HCT116 (cell line): ENCODE measurements around the gene YBEY. TPM values are rescaled to one million over a fixed set of nuclear protein-coding genes. Genes with fewer than 3 reads are reported as not detected.

Source experiments
- ATAC-seq: fragments of 200-7000 bp; cut with Tn5 transposase; 2 replicates; pipeline ENCODE4 v1.9.1; 2020; ENCODE audit warnings: mild to moderate bottlenecking, moderate library complexity
- BruUV-seq: library from RNA; stranded (reverse); fragments of 400-500 nt; replicated peaks from 2 replicates; lab custom pipeline; 2021; lab: Mats Ljungman, UMichigan
- CTCF ChIA-PET: fragments of 300-600 bp; sonication (Branson Sonifier 250); formaldehyde crosslinking; loops from one replicate; lab custom pipeline; 2021; ENCODE audit warnings: antibody characterized with exemption; lab: Charles Lee
- POLR2A ChIA-PET: fragments of 300-600, 350-600 bp; sonication (Branson Sonifier 250); formaldehyde crosslinking; loops from one replicate; lab custom pipeline; 2021; ENCODE audit warnings: antibody characterized with exemption; lab: Charles Lee
- RAD21 ChIA-PET, 2 experiments: fragments of 300-600 bp; sonication (Branson Sonifier 250); formaldehyde crosslinking; loops; one replicate each; lab custom pipeline; 2023; ENCODE audit warnings: low total read pairs in 2 of 2; ENCODE audit not compliant: uncharacterized antibody in 2 of 2, unreplicated experiment in 2 of 2, low non-redundant PET in 1 of 2; lab: Charles Lee
- DNase-seq: peaks from one replicate; pipeline ENCODE4 v3.0.0-alpha.2; 2010; ENCODE audit warnings: low read depth, low spot score
- H2AFZ ChIP-seq: fragments of 200-600 bp; shearing (Covaris generic), sonication (generic); 2 replicates; pipeline ENCODE4 v1.6.1; 2017; ENCODE audit warnings: low read depth, mixed run types, mixed read lengths, antibody characterized with exemption, low read length; ENCODE audit not compliant: poor library complexity, severe bottlenecking
- H3K27ac ChIP-seq: 2 replicates; pipeline ENCODE4 v1.5.1; 2012; ENCODE audit warnings: low read depth, low read length
- H3K27me3 ChIP-seq: fragments of 200-600 bp; sonication (generic); 2 replicates; pipeline ENCODE4 v1.6.1; 2016; ENCODE audit warnings: mixed run types, low read length, mixed read lengths; ENCODE audit not compliant: insufficient read depth
- H3K36me3 ChIP-seq, 2 experiments: fragments of 200-500 bp in 1 of 2; fragments of 200-600 bp in 1 of 2; sonication (Bioruptor generic) in 1 of 2; sonication (generic) in 1 of 2; 2 replicates each; pipeline versions ENCODE4 v1.5.1 to v1.6.1; 2014 to 2016; ENCODE audit warnings: low read length in 2 of 2, inconsistent platforms in 1 of 2, mixed read lengths in 1 of 2, mixed run types in 1 of 2; ENCODE audit not compliant: insufficient read depth in 2 of 2, control insufficient read depth in 1 of 2
- H3K4me1 ChIP-seq, 2 experiments: fragments of 200-600 bp in 1 of 2; sonication (generic) in 1 of 2; 2 replicates each; pipeline versions ENCODE4 v1.5.1 to v1.6.1; 2012 to 2017; ENCODE audit warnings: low read length in 2 of 2, inconsistent platforms in 1 of 2, mild to moderate bottlenecking in 1 of 2, mixed read lengths in 1 of 2, mixed run types in 1 of 2, moderate library complexity in 1 of 2; ENCODE audit not compliant: insufficient read depth in 2 of 2, control insufficient read depth in 1 of 2
- H3K4me2 ChIP-seq: fragments of 200-600 bp; sonication (generic); 2 replicates; pipeline ENCODE4 v1.6.1; 2017; ENCODE audit warnings: mixed run types, low read length, mixed read lengths
- H3K4me3 ChIP-seq, 2 experiments: fragments of 200-600 bp in 1 of 2; sonication (generic) in 1 of 2; replicated peaks in 1 of 2; 2 replicates each; pipeline ENCODE4 v1.5.1; 2011 to 2016; ENCODE audit warnings: low read length in 2 of 2, control low read depth in 1 of 2, low read depth in 1 of 2, mild to moderate bottlenecking in 1 of 2, mixed read lengths in 1 of 2, mixed run types in 1 of 2
- H3K79me2 ChIP-seq: fragments of 200-600 bp; sonication (generic); 2 replicates; pipeline ENCODE4 v1.6.1; 2017; ENCODE audit warnings: mild to moderate bottlenecking, mixed run types, low read length, moderate library complexity, mixed read lengths; ENCODE audit not compliant: insufficient read depth
- H3K9ac ChIP-seq: fragments of 200-600 bp; sonication (generic); 2 replicates; pipeline ENCODE4 v1.6.1; 2016; ENCODE audit warnings: low read length, mixed read lengths
- H3K9me2 ChIP-seq: fragments of 200-600 bp; sonication (generic), shearing (Covaris generic); 2 replicates; pipeline ENCODE4 v1.6.1; 2017; ENCODE audit warnings: mixed run types, mild to moderate bottlenecking, moderate library complexity; ENCODE audit not compliant: insufficient read depth
- H3K9me3 ChIP-seq, 2 experiments: fragments of 200-500 bp in 1 of 2; fragments of 200-600 bp in 1 of 2; sonication (Bioruptor generic) in 1 of 2; sonication (generic) in 1 of 2; 2 replicates each; pipeline ENCODE4 v1.6.1; 2014 to 2017; ENCODE audit warnings: low read length in 2 of 2, mixed read lengths in 2 of 2, inconsistent platforms in 1 of 2, low read depth in 1 of 2, mild to moderate bottlenecking in 1 of 2, mixed run types in 1 of 2, moderate library complexity in 1 of 2; ENCODE audit not compliant: control insufficient read depth in 1 of 2, insufficient read depth in 1 of 2
- H4K20me1 ChIP-seq: fragments of 200-600 bp; sonication (generic), shearing (Covaris generic); 2 replicates; pipeline ENCODE4 v1.6.1; 2017; ENCODE audit warnings: mixed run types, mild to moderate bottlenecking, moderate library complexity; ENCODE audit not compliant: insufficient read depth
- EZH2 ChIP-seq: fragments of 200-600 bp; sonication (generic); IDR thresholded peaks from 2 replicates; pipeline ENCODE4 v1.6.1; 2017; ENCODE audit warnings: antibody characterized with exemption, mixed run types
- EZH2phosphoT487 ChIP-seq: fragments of 200-600 bp; IDR thresholded peaks from 2 replicates; pipeline ENCODE4 v1.6.1; 2018; ENCODE audit warnings: antibody characterized with exemption, borderline replicate concordance
- FOSL1 ChIP-seq: IDR thresholded peaks from 2 replicates; pipeline ENCODE4 v1.6.1; 2012; ENCODE audit warnings: low read depth
- POLR2AphosphoS5 ChIP-seq: IDR thresholded peaks from 2 replicates; pipeline ENCODE4 v1.6.1; 2011; ENCODE audit warnings: mild to moderate bottlenecking, low read depth, low read length, moderate library complexity
- SP1 ChIP-seq: IDR thresholded peaks from 2 replicates; pipeline ENCODE4 v1.6.1; 2012; ENCODE audit warnings: low read depth
- ZFX ChIP-seq: fragments of 450-650 bp; IDR thresholded peaks from 2 replicates; pipeline ENCODE4 v1.6.1; 2017
- intact Hi-C: fragments of 100-400 bp; cut with micrococcal nuclease; formaldehyde crosslinking; loops from 2 replicates; pipeline ENCODE4 v1.10.0; 2022
- total RNA-seq: library from RNA; stranded (reverse); gene quantifications from one replicate; pipeline ENCODE4 v1.2.1, GENCODE V29; 2021; ENCODE audit not compliant: unreplicated experiment

YBEY gene
- total RNA-seq, 1 experiment from 2014 or later: 31.5 TPM

GRCh38 chr21:46347203-46347550 is 61.0 kb downstream of the YBEY start:
- no peaks in the 10 kb centered on the region for H3K27me3 ChIP-seq
- no peak overlapping the region for H3K27ac ChIP-seq
- no peak overlapping the region for H2AFZ ChIP-seq
- CTCF ChIA-PET: no interaction called here
- DNase-seq (no peak), ATAC-seq (no peak)
- no peak overlapping the region for H3K4me3 ChIP-seq
- no TSS peak for BruUV-seq
- no peak for TF ChIP-seq ZFX
- no peak for TF ChIP-seq SP1
- TF ChIP-seq EZH2: no peak
- no peak for TF ChIP-seq EZH2phosphoT487
- no peak for TF ChIP-seq FOSL1
- no peak for TF ChIP-seq POLR2AphosphoS5
- RAD21 ChIA-PET: no interaction called here
- no peak overlapping the region for H3K9ac ChIP-seq
- no peaks in the 10 kb centered on the region for H3K4me1 ChIP-seq
- H4K20me1 ChIP-seq: no peaks in the 10 kb centered on the region
- H3K36me3 ChIP-seq: peaks cover 13 to 32% of the 10 kb centered on the region in 2 experiments; a peak in 3 of 4 replicates
- POLR2A ChIA-PET: no interaction called here
- peaks cover 24% of the 10 kb centered on the region for H3K79me2 ChIP-seq
- intact Hi-C loops: no loop called here
- no peaks in the 10 kb centered on the region for H3K9me2 ChIP-seq
- H3K9me3 ChIP-seq: no peaks in the 10 kb centered on the region
- H3K4me2 ChIP-seq: no peak overlapping the region

Other genes with a start within 250 kb of the YBEY start
- 87.0 TPM for gene COL6A2, start 188.2 kb upstream of the YBEY start, total RNA-seq
- gene FTCD, start 130.8 kb upstream of the YBEY start, total RNA-seq: 2.5 TPM
- gene SPATC1L, start 101.9 kb upstream of the YBEY start, total RNA-seq: 1.3 TPM
- 44.7 TPM for gene LSS, start 57.6 kb upstream of the YBEY start, total RNA-seq
- gene MCM3AP, start 731 bp upstream of the YBEY start, total RNA-seq: 88.4 TPM
- 10.8 TPM for gene C21orf58, start 37.5 kb downstream of the YBEY start, total RNA-seq
- 43.6 TPM for gene PCNT, start 37.8 kb downstream of the YBEY start, total RNA-seq
- 39.9 TPM for gene DIP2A, start 172.5 kb downstream of the YBEY start, total RNA-seq